ENCODE results near the gene NIFK. TPM values are rescaled to one million over a fixed set of nuclear protein-coding genes. Genes with fewer than 3 reads are reported as not detected.
"Not testable (repeated sequence)": the region's sequence is repeated elsewhere in the genome, so short reads cannot be mapped to it uniquely, and the experiment has no call there.

NIFK gene
- total RNA-seq, 4 donors from 2014 or later, result 21.2 to 61.2 (median 39.4) TPM

- intact Hi-C loops (cut with DNase I; ENCODE audit: low total_unique reads), result no loop called here
- Histone ChIP-seq H3K27me3 (no peaks in the 10 kb centered on the region), H3K27ac (no peak overlapping the region), H3K9me3 (no peaks in the 10 kb centered on the region), H3K4me1 (no peaks in the 10 kb centered on the region), H3K4me3 (no peak overlapping the region), H3K36me3 (no peaks in the 10 kb centered on the region)
- TF ChIP-seq CTCF (IDR thresholded peaks at IDR 0.05) (no peak), POLR2A (IDR thresholded peaks at IDR 0.05) (no peak)
- no peak for DNase-seq
These were observed 13.4 kb downstream of the NIFK start for GRCh38 chr2:121723316-121723715.

- intact Hi-C loops (cut with DNase I; ENCODE audit: low total_unique reads), result no loop called here
- Histone ChIP-seq H3K4me3 (no peak overlapping the region), H3K9me3 (no peaks in the 10 kb centered on the region), H3K27me3 (no peaks in the 10 kb centered on the region), H3K27ac (no peak overlapping the region), H3K4me1 (no peaks in the 10 kb centered on the region), H3K36me3 (no peaks in the 10 kb centered on the region)
- TF ChIP-seq CTCF (IDR thresholded peaks at IDR 0.05) (no peak), POLR2A (IDR thresholded peaks at IDR 0.05) (no peak)
- no peak for DNase-seq
These were observed 14.2 kb downstream of the NIFK start for GRCh38 chr2:121722479-121722878.

GRCh38 chr2:121721926-121722325, 14.7 kb downstream of the NIFK start:
- no peaks in the 10 kb centered on the region for H3K9me3 ChIP-seq
- no peak overlapping the region for H3K4me3 ChIP-seq
- no peaks in the 10 kb centered on the region for H3K36me3 ChIP-seq
- no peaks in the 10 kb centered on the region for H3K4me1 ChIP-seq
- TF ChIP-seq POLR2A (IDR thresholded peaks at IDR 0.05) (no peak), CTCF (IDR thresholded peaks at IDR 0.05) (no peak)
- H3K27me3 ChIP-seq, result no peaks in the 10 kb centered on the region
- intact Hi-C loops (cut with DNase I; ENCODE audit: low total_unique reads), result no loop called here
- H3K27ac ChIP-seq, result no peak overlapping the region
- DNase-seq, result no peak

GRCh38 chr2:121717529-121717928, 19.1 kb downstream of the NIFK start:
- Histone ChIP-seq H3K36me3 (no peaks in the 10 kb centered on the region), H3K27ac (no peak overlapping the region), H3K27me3 (no peaks in the 10 kb centered on the region), H3K4me3 (no peak overlapping the region), H3K4me1 (no peaks in the 10 kb centered on the region), H3K9me3 (no peaks in the 10 kb centered on the region)
- intact Hi-C loops (cut with DNase I; ENCODE audit: low total_unique reads), result no loop called here
- no peak for TF ChIP-seq CTCF (IDR thresholded peaks at IDR 0.05)
- no peak for TF ChIP-seq POLR2A (IDR thresholded peaks at IDR 0.05)
- no peak for DNase-seq

- Histone ChIP-seq H3K4me3 (no peak overlapping the region), H3K4me1 (no peaks in the 10 kb centered on the region), H3K9me3 (no peaks in the 10 kb centered on the region), H3K27me3 (no peaks in the 10 kb centered on the region), H3K36me3 (no peaks in the 10 kb centered on the region), H3K27ac (no peak overlapping the region)
- TF ChIP-seq POLR2A (IDR thresholded peaks at IDR 0.05) (no peak), CTCF (IDR thresholded peaks at IDR 0.05) (no peak)
- DNase-seq, result no peak
- intact Hi-C loops (cut with DNase I; ENCODE audit: low total_unique reads), result no loop called here
These were observed 20.5 kb downstream of the NIFK start for GRCh38 chr2:121716126-121716525.

GRCh38 chr2:121711481-121711880, 25.2 kb downstream of the NIFK start:
- intact Hi-C loops (cut with DNase I; ENCODE audit: low total_unique reads), result not testable (repeated sequence)

More at GRCh38 chr2:121711481-121711880, 25.2 kb downstream of the NIFK start:
- H3K27me3 ChIP-seq, H3K9me3 ChIP-seq, H3K4me1 ChIP-seq, DNase-seq, H3K36me3 ChIP-seq, H3K4me3 ChIP-seq, H3K27ac ChIP-seq: not testable (repeated sequence)

Data from uterus (tissue), 4 donors.